Astrocyte (in vitro differentiated cells and primary cell): ENCODE results near the gene CMIP. TPM values are rescaled to one million over a fixed set of nuclear protein-coding genes. Genes with fewer than 3 reads are reported as not detected.

Experiments used
- DNase-seq: peaks from one replicate; pipeline ENCODE4 v3.0.0-alpha.2; 2010; ENCODE audit warnings: low read depth
- FAIRE-seq: peaks from 2 replicates; lab custom pipeline; 2011; peaks lifted over from hg19 to GRCh38; lab: Jason Lieb, UNC
- H2AFZ ChIP-seq: 2 replicates; pipeline ENCODE4 v1.6.0; 2012; ENCODE audit warnings: low read depth, low read length, inconsistent platforms
- H3K27ac ChIP-seq: 2 replicates; pipeline ENCODE4 v1.5.1; 2011; ENCODE audit warnings: low read depth, low read length, inconsistent platforms
- H3K27me3 ChIP-seq: 2 replicates; pipeline ENCODE4 v1.6.0; 2011; ENCODE audit warnings: low read length, inconsistent platforms; ENCODE audit not compliant: insufficient read depth
- H3K36me3 ChIP-seq: 2 replicates; pipeline ENCODE4 v1.5.1; 2011; ENCODE audit warnings: low read length, inconsistent platforms; ENCODE audit not compliant: insufficient read depth
- H3K4me1 ChIP-seq: 2 replicates; pipeline ENCODE4 v1.5.1; 2011; ENCODE audit warnings: low read length, inconsistent platforms; ENCODE audit not compliant: insufficient read depth
- H3K4me2 ChIP-seq: 2 replicates; pipeline ENCODE4 v1.6.0; 2012; ENCODE audit warnings: low read length, inconsistent platforms
- H3K4me3 ChIP-seq: 2 replicates; pipeline ENCODE4 v1.5.1; 2011; ENCODE audit warnings: low read depth, mild to moderate bottlenecking, low read length, inconsistent platforms; ENCODE audit not compliant: insufficient read depth
- H3K79me2 ChIP-seq: 2 replicates; pipeline ENCODE4 v1.6.0; 2012; ENCODE audit warnings: mild to moderate bottlenecking, low read length, inconsistent platforms; ENCODE audit not compliant: insufficient read depth
- H3K9ac ChIP-seq: 2 replicates; pipeline ENCODE4 v1.6.0; 2012; ENCODE audit warnings: mild to moderate bottlenecking, low read length, inconsistent platforms
- H3K9me3 ChIP-seq: 2 replicates; pipeline ENCODE4 v1.5.1; 2012; ENCODE audit warnings: low read depth, mild to moderate bottlenecking, low read length, inconsistent platforms; ENCODE audit not compliant: insufficient read depth
- H4K20me1 ChIP-seq: 2 replicates; pipeline ENCODE4 v1.6.0; 2012; ENCODE audit warnings: low read length, inconsistent platforms; ENCODE audit not compliant: insufficient read depth
- H3K27ac Mint-ChIP-seq: one replicate; pipeline ENCODE4 v1.8.0; 2021; ENCODE audit warnings: mild to moderate bottlenecking, mixed read lengths; ENCODE audit not compliant: unreplicated experiment
- H3K27me3 Mint-ChIP-seq: one replicate; pipeline ENCODE4 v1.8.0; 2021; ENCODE audit warnings: low read depth, mixed read lengths; ENCODE audit not compliant: unreplicated experiment
- H3K36me3 Mint-ChIP-seq: one replicate; pipeline ENCODE4 v1.8.0; 2021; ENCODE audit warnings: low read depth, mixed read lengths; ENCODE audit not compliant: unreplicated experiment
- H3K4me1 Mint-ChIP-seq: one replicate; pipeline ENCODE4 v1.8.0; 2021; ENCODE audit warnings: low read depth, mixed read lengths; ENCODE audit not compliant: unreplicated experiment
- H3K4me3 Mint-ChIP-seq: one replicate; pipeline ENCODE4 v1.8.0; 2021; ENCODE audit warnings: mild to moderate bottlenecking, moderate library complexity, mixed read lengths; ENCODE audit not compliant: unreplicated experiment
- H3K9me3 Mint-ChIP-seq: one replicate; pipeline ENCODE4 v1.8.0; 2021; ENCODE audit warnings: mild to moderate bottlenecking, mixed read lengths; ENCODE audit not compliant: unreplicated experiment
- EZH2 ChIP-seq: IDR thresholded peaks from 2 replicates; pipeline ENCODE4 v1.6.1; 2012; ENCODE audit warnings: mild to moderate bottlenecking, low read length, inconsistent platforms; ENCODE audit not compliant: insufficient read depth
- total RNA-seq: library from RNA; stranded (reverse); gene quantifications from 2 replicates; pipeline ENCODE4 v1.2.1, GENCODE V29; 2021
- TF ChIP-seq, protein P1 (sequence below): IDR thresholded peaks from 2 replicates; pipeline ENCODE4 v1.5.1; 2011; ENCODE audit warnings: low read depth, mild to moderate bottlenecking, inconsistent platforms, low read length, moderate library complexity; ENCODE audit not compliant: insufficient read depth

Gene CMIP
- total RNA-seq, 1 donor from 2014 or later = 71.5 TPM

DNA sequence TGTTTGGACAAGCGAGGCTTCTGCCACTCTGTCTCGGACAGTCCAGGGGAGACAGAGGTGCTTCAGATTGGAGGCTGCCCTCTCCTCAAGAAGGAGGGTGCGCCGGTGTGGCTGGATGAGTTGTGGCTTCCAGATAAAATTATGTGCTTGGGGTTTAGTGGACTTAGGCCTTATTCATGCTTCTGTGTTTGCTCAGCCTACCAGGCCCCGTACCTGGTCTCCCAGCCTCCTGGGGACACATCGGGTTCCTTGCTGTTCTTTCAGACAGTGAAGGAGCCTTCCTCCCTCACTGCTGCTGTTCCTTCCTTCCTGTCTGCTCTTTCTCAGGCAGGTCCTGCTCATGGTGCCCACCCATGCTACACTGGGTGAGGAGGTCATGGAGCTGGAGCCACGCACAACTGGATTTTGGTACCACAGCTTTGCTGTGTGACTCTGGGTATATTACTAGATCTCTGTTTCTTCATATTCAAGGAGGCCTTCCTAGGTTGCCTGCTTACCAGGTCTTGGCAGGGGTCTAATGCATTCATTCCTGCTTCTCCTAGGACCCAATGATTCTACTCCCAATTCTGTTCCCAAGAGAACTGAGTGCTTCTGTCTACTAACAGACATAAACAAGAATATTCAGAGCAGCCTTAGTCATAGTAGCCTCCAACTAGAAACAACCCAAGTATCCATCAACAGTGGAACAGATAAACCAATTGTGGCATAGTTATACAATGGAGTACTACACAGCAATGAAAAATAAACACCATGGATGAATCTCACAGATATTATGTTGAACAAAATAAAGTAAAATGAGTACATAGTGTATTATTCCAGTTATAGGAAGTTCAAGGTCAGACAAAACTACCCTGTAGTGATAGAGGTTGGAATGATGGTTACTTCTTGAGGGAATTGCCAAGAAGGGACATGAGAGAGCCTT lies 121.7 kb downstream of the CMIP start:
- Histone ChIP-seq H3K9ac (no peak overlapping the region), H3K4me1 (peaks cover 21% of the 10 kb centered on the region), H3K27me3 (no peaks in the 10 kb centered on the region), H3K36me3 (no peaks in the 10 kb centered on the region), H3K9me3 (no peaks in the 10 kb centered on the region), H3K79me2 (peaks cover 84% of the 10 kb centered on the region), H2AFZ (no peak overlapping the region), H3K4me3 (no peak overlapping the region), H3K4me2 (no peak overlapping the region), H4K20me1 (peaks cover 100% of the 10 kb centered on the region), H3K27ac (no peak overlapping the region)
- H3K27me3 Mint-ChIP-seq = no peaks in the 10 kb centered on the region
- no peak for FAIRE-seq
- DNase-seq = no peak
- no peak overlapping the region for H3K4me3 Mint-ChIP-seq
- no peak for TF ChIP-seq EZH2
- TF ChIP-seq, protein P1, sequence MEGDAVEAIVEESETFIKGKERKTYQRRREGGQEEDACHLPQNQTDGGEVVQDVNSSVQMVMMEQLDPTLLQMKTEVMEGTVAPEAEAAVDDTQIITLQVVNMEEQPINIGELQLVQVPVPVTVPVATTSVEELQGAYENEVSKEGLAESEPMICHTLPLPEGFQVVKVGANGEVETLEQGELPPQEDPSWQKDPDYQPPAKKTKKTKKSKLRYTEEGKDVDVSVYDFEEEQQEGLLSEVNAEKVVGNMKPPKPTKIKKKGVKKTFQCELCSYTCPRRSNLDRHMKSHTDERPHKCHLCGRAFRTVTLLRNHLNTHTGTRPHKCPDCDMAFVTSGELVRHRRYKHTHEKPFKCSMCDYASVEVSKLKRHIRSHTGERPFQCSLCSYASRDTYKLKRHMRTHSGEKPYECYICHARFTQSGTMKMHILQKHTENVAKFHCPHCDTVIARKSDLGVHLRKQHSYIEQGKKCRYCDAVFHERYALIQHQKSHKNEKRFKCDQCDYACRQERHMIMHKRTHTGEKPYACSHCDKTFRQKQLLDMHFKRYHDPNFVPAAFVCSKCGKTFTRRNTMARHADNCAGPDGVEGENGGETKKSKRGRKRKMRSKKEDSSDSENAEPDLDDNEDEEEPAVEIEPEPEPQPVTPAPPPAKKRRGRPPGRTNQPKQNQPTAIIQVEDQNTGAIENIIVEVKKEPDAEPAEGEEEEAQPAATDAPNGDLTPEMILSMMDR = no peak
- H3K27ac Mint-ChIP-seq = no peak overlapping the region
- H3K9me3 Mint-ChIP-seq = peaks cover 2% of the 10 kb centered on the region
- H3K36me3 Mint-ChIP-seq = peaks cover 6% of the 10 kb centered on the region
- H3K4me1 Mint-ChIP-seq = peaks cover 25% of the 10 kb centered on the region

DNA sequence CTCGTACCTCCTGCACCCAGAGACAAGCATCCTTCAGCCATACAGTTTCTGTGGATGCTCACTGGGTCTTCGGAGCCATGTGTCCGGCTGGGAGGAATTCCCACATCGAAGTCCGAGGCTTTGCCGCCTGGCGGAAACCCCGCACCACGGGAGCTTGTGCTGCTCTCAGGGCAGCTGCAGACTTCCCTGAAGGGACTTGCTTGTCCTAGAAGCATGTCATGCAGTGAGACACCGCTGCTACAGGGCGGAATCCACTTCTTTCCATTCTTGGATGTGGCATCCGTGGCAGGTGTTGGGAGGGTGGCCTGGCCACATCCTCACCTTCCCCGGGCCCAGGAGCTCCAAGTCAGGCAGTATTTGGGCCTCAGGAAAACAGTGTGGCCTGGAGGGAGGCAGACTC lies 122.5 kb downstream of the CMIP start:
- peaks cover 6% of the 10 kb centered on the region for H3K36me3 Mint-ChIP-seq
- Histone ChIP-seq H3K27ac (no peak overlapping the region), H3K9me3 (no peaks in the 10 kb centered on the region), H3K36me3 (no peaks in the 10 kb centered on the region), H2AFZ (no peak overlapping the region), H3K4me1 (peaks cover 21% of the 10 kb centered on the region), H4K20me1 (peaks cover 100% of the 10 kb centered on the region), H3K4me2 (no peak overlapping the region), H3K9ac (no peak overlapping the region), H3K27me3 (no peaks in the 10 kb centered on the region), H3K79me2 (peaks cover 84% of the 10 kb centered on the region), H3K4me3 (no peak overlapping the region)
- no peaks in the 10 kb centered on the region for H3K27me3 Mint-ChIP-seq
- FAIRE-seq (no peak), DNase-seq (no peak)
- H3K9me3 Mint-ChIP-seq = peaks cover 2% of the 10 kb centered on the region
- H3K4me1 Mint-ChIP-seq = peaks cover 25% of the 10 kb centered on the region
- H3K27ac Mint-ChIP-seq = no peak overlapping the region
- TF ChIP-seq, protein P1 = no peak
- TF ChIP-seq EZH2 = no peak
- no peak overlapping the region for H3K4me3 Mint-ChIP-seq
